Panc1 (cell line): ENCODE measurements around the gene CABCOCO1. TPM values are rescaled to one million over a fixed set of nuclear protein-coding genes. Genes with fewer than 3 reads are reported as not detected.

Experiments
- ATAC-seq: fragments of 200-7000 bp; cut with Tn5 transposase; 2 replicates; pipeline ENCODE4 v1.9.1; 2020; ENCODE audit warnings: mild to moderate bottlenecking, moderate library complexity
- BruUV-seq: library from RNA; stranded (reverse); fragments of 400-500 nt; replicated peaks from 2 replicates; lab custom pipeline; 2021; lab: Mats Ljungman, UMichigan
- CTCF ChIA-PET: fragments of 300-600 bp; sonication (Branson Sonifier 250); formaldehyde crosslinking; loops from one replicate; lab custom pipeline; 2022; ENCODE audit warnings: antibody characterized with exemption; lab: Charles Lee
- POLR2A ChIA-PET: fragments of 300-600 bp; sonication (Branson Sonifier 250); formaldehyde crosslinking; loops from one replicate; lab custom pipeline; 2022; ENCODE audit warnings: antibody characterized with exemption; lab: Charles Lee
- DNase-seq: peaks from one replicate; pipeline ENCODE4 v3.0.0-alpha.2; 2010; ENCODE audit warnings: low read depth, low spot score
- H3K27ac ChIP-seq: 2 replicates; pipeline ENCODE4 v1.5.1; 2011; ENCODE audit warnings: mild to moderate bottlenecking, low read length, inconsistent platforms
- H3K27me3 ChIP-seq: fragments of 200-500 bp; sonication (Bioruptor generic); 2 replicates; pipeline ENCODE4 v1.6.0; 2014; ENCODE audit warnings: low read length, inconsistent platforms; ENCODE audit not compliant: control insufficient read depth, insufficient read depth
- H3K36me3 ChIP-seq: fragments of 200-500 bp; sonication (Bioruptor generic); 2 replicates; pipeline ENCODE4 v1.5.1; 2014; ENCODE audit warnings: inconsistent platforms, mild to moderate bottlenecking, low read length, moderate library complexity; ENCODE audit not compliant: control insufficient read depth, insufficient read depth
- H3K4me1 ChIP-seq: 2 replicates; pipeline ENCODE4 v1.5.1; 2011; ENCODE audit warnings: inconsistent platforms, mild to moderate bottlenecking, low read length, moderate library complexity; ENCODE audit not compliant: control insufficient read depth, insufficient read depth
- H3K4me3 ChIP-seq, 2 experiments: 2 replicates each; pipeline ENCODE4 v1.5.1; 2011 to 2012; ENCODE audit warnings: low read depth in 2 of 2, low read length in 2 of 2, mild to moderate bottlenecking in 2 of 2, inconsistent platforms in 1 of 2, moderate library complexity in 1 of 2
- H3K9me3 ChIP-seq: fragments of 200-500 bp; sonication (Bioruptor generic); 2 replicates; pipeline ENCODE4 v1.5.1; 2014; ENCODE audit warnings: low read depth, mild to moderate bottlenecking, inconsistent platforms, low read length, moderate library complexity; ENCODE audit not compliant: control insufficient read depth, insufficient read depth
- POLR2AphosphoS5 ChIP-seq: IDR thresholded peaks from 2 replicates; pipeline ENCODE4 v1.6.1; 2012; ENCODE audit warnings: mild to moderate bottlenecking, low read depth, low read length, moderate library complexity
- SIN3A ChIP-seq: IDR thresholded peaks from 2 replicates; pipeline ENCODE4 v1.6.1; 2012; ENCODE audit warnings: low read depth, mild to moderate bottlenecking, low read length, moderate library complexity, borderline replicate concordance; ENCODE audit not compliant: insufficient read depth
- TCF7L2 ChIP-seq: IDR thresholded peaks from 2 replicates; pipeline ENCODE4 v1.6.1; 2011; ENCODE audit warnings: mild to moderate bottlenecking, low read depth, low read length, inconsistent platforms
- in situ Hi-C: cut with HindIII; loops from 2 replicates; pipeline ENCODE4 v1.10.0; 2016; ENCODE audit warnings: low sequenced_read_pairs, low pct_unique_long_range_greater_than_20kb
- intact Hi-C: fragments of 100-400 bp; cut with micrococcal nuclease; formaldehyde crosslinking; loops from one replicate; pipeline ENCODE4 v1.10.0; 2022; ENCODE audit not compliant: unreplicated experiment
- total RNA-seq: library from RNA; stranded (reverse); gene quantifications from one replicate; pipeline ENCODE4 v1.2.1, GENCODE V29; 2021; ENCODE audit not compliant: unreplicated experiment
- TF ChIP-seq, protein P1 (sequence below): fragments of 450-650 bp; IDR thresholded peaks from 2 replicates; pipeline ENCODE4 v1.5.1; 2017; ENCODE audit warnings: mild to moderate bottlenecking
- TF ChIP-seq, protein P2 (sequence below), 2 experiments: IDR thresholded peaks; 2 replicates each; pipeline ENCODE4 v1.6.1; 2011 to 2012; ENCODE audit warnings: low read depth in 2 of 2, control low read depth in 1 of 2, low read length in 1 of 2, mild to moderate bottlenecking in 1 of 2, moderate library complexity in 1 of 2; ENCODE audit not compliant: insufficient read depth in 1 of 2

Gene CABCOCO1
- total RNA-seq, 1 experiment from 2014 or later = 4.0 TPM

DNA sequence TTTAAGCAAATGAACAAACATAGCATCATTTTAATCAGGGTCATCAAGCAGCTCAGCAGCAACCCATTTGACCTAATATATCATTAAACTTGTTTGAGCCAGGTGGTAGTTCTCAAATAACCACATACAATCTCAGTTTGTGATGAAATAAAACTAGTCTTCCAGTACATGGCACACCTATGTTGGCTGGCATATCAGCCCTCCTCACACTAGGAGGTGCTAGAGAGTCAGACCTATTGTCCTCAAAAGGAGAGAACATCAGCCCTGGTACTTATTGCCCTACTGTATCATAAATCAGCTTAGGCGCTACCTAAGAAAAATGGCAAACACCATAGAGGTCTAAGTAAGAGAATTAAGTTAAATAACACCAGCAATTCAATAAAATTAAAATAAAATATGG is 81.7 kb downstream of the CABCOCO1 start:
- CTCF ChIA-PET = no interaction called here

DNA sequence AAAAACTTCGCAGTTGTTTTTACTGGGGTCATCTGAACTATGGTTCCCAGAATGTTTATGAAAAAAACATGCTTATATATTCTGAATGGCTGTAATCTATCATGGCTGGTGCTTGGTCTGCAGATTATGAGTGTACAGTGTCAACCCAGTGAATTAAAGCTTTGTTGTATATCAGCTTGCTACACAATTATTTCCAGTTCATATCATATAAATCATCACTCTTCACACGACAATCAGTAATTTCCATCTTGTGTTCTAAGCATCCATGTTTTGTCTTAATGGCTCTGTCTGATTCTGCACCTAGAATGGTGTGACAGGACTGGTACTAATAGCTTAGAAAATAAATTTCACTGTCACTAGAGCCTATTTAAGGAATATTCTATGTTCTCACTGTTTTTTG is 83.6 kb downstream of the CABCOCO1 start:
- H3K27me3 ChIP-seq = no peaks in the 10 kb centered on the region
- in situ Hi-C loops = no loop called here
- no peaks in the 10 kb centered on the region for H3K9me3 ChIP-seq
- no peaks in the 10 kb centered on the region for H3K36me3 ChIP-seq
- no peak for TF ChIP-seq POLR2AphosphoS5
- H3K4me3 ChIP-seq = no peak overlapping the region
- ChIA-PET POLR2A (no interaction called here), CTCF (no interaction called here)
- ATAC-seq (no peak), DNase-seq (no peak)
- H3K4me1 ChIP-seq = no peaks in the 10 kb centered on the region; the same call in 1 of the 2 replicates
- BruUV-seq = no TSS peak
- H3K27ac ChIP-seq = peak overlapping the region; percentile 62; the same call in 1 of the 2 replicates
- intact Hi-C loops = no loop called here

More for the DNA sequence above, 81.7 kb downstream of the CABCOCO1 start:
- Histone ChIP-seq H3K27ac (peak overlapping the region; percentile 70; the same call in 1 of the 2 replicates), H3K27me3 (no peaks in the 10 kb centered on the region), H3K4me3 (no peak overlapping the region), H3K9me3 (no peaks in the 10 kb centered on the region), H3K36me3 (no peaks in the 10 kb centered on the region), H3K4me1 (no peaks in the 10 kb centered on the region)
- DNase-seq (no peak), ATAC-seq (no peak)
- TF ChIP-seq, protein P1, sequence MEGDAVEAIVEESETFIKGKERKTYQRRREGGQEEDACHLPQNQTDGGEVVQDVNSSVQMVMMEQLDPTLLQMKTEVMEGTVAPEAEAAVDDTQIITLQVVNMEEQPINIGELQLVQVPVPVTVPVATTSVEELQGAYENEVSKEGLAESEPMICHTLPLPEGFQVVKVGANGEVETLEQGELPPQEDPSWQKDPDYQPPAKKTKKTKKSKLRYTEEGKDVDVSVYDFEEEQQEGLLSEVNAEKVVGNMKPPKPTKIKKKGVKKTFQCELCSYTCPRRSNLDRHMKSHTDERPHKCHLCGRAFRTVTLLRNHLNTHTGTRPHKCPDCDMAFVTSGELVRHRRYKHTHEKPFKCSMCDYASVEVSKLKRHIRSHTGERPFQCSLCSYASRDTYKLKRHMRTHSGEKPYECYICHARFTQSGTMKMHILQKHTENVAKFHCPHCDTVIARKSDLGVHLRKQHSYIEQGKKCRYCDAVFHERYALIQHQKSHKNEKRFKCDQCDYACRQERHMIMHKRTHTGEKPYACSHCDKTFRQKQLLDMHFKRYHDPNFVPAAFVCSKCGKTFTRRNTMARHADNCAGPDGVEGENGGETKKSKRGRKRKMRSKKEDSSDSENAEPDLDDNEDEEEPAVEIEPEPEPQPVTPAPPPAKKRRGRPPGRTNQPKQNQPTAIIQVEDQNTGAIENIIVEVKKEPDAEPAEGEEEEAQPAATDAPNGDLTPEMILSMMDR = peak; percentile 66
- TF ChIP-seq POLR2AphosphoS5 = no peak
- POLR2A ChIA-PET = no interaction called here
- BruUV-seq = no TSS peak
- in situ Hi-C loops (no loop called here), intact Hi-C loops (no loop called here)

DNA sequence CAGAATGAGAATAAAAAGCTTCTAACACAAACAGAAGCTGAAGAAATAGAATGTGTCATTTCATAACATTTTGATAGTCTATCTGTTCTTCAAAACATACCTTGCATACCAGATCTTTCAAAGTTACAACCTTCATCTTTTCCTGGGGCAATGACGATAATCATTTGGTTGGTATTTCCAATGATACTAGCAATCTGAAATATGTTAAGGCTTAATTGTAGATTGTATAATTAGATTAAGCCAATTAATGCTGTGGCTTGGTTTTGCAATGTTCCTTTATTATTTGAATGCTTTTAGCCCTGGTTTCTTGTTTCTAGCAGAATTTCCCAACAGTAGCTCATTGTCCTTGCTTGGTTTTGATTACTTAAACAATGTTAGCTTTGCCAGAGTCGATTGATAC is 84.6 kb downstream of the CABCOCO1 start:
- no peak for TF ChIP-seq TCF7L2
- TF ChIP-seq POLR2AphosphoS5 = no peak
- TF ChIP-seq, protein P1 = no peak
- no peak for TF ChIP-seq SIN3A
- TF ChIP-seq, protein P2, sequence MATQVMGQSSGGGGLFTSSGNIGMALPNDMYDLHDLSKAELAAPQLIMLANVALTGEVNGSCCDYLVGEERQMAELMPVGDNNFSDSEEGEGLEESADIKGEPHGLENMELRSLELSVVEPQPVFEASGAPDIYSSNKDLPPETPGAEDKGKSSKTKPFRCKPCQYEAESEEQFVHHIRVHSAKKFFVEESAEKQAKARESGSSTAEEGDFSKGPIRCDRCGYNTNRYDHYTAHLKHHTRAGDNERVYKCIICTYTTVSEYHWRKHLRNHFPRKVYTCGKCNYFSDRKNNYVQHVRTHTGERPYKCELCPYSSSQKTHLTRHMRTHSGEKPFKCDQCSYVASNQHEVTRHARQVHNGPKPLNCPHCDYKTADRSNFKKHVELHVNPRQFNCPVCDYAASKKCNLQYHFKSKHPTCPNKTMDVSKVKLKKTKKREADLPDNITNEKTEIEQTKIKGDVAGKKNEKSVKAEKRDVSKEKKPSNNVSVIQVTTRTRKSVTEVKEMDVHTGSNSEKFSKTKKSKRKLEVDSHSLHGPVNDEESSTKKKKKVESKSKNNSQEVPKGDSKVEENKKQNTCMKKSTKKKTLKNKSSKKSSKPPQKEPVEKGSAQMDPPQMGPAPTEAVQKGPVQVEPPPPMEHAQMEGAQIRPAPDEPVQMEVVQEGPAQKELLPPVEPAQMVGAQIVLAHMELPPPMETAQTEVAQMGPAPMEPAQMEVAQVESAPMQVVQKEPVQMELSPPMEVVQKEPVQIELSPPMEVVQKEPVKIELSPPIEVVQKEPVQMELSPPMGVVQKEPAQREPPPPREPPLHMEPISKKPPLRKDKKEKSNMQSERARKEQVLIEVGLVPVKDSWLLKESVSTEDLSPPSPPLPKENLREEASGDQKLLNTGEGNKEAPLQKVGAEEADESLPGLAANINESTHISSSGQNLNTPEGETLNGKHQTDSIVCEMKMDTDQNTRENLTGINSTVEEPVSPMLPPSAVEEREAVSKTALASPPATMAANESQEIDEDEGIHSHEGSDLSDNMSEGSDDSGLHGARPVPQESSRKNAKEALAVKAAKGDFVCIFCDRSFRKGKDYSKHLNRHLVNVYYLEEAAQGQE (IDR thresholded peaks at IDR 0.05; ENCODE audit: insufficient read depth in 1 of 2, low read depth in 2 of 2, low read length in 1 of 2) = no peak
- ChIA-PET POLR2A (no interaction called here), CTCF (interaction anchor here (0.8 kb wide), 1 partner anchor 88 kb away, joined by 3 read pairs; no protein-coding TSS in a partner anchor)
- Histone ChIP-seq H3K9me3 (no peaks in the 10 kb centered on the region), H3K4me3 (no peak overlapping the region), H3K4me1 (peaks cover 5% of the 10 kb centered on the region; the same call in 1 of the 2 replicates), H3K36me3 (no peaks in the 10 kb centered on the region), H3K27me3 (no peaks in the 10 kb centered on the region), H3K27ac (peak overlapping the region; percentile 94; the same call in 1 of the 2 replicates)
- no TSS peak for BruUV-seq
- intact Hi-C loops (no loop called here), in situ Hi-C loops (no loop called here)
- ATAC-seq = no peak
- no peak for DNase-seq
